Thyroid gland (tissue), 4 donors: ENCODE measurements around the gene CNTD1. TPM values are rescaled to one million over a fixed set of nuclear protein-coding genes. Genes with fewer than 3 reads are reported as not detected.
A peak's percentile ranks its signal among the peaks of the same experiment; 100 is the strongest.

ENCODE experiments used
- DNase-seq, 2 donors: peaks; one replicate each; pipeline ENCODE4 v3.0.0-alpha.2; 2019
- H3K27ac ChIP-seq, 3 donors: fragments of 200-600 bp; sonication (generic); 1 replicate in 2 of 3; 2 replicates in 1 of 3; pipeline ENCODE4 v1.5.1; 2016 to 2019; ENCODE audit warnings: mild to moderate bottlenecking in 1 of 3, moderate library complexity in 1 of 3
- H3K27me3 ChIP-seq: fragments of 200-600 bp; sonication (generic); one replicate; pipeline ENCODE4 v1.5.1; 2019
- H3K36me3 ChIP-seq, 2 donors: fragments of 200-600 bp; sonication (generic); one replicate each; pipeline ENCODE4 v1.5.1; 2016 to 2019
- H3K4me1 ChIP-seq, 2 donors: fragments of 200-600 bp; sonication (generic); one replicate each; pipeline ENCODE4 v1.5.1; 2017 to 2019
- H3K4me3 ChIP-seq, 3 donors: fragments of 200-600 bp; sonication (generic); replicated peaks in 1 of 3; 1 replicate in 2 of 3; 2 replicates in 1 of 3; pipeline ENCODE4 v1.5.1; 2016; ENCODE audit warnings: mild to moderate bottlenecking in 1 of 3
- H3K9me3 ChIP-seq: fragments of 200-600 bp; sonication (generic); one replicate; pipeline ENCODE4 v1.5.1; 2017
- POLR2A ChIP-seq, 2 donors: fragments of 450-650 bp; IDR thresholded peaks; one replicate each; pipeline ENCODE4 v1.6.1; 2017; ENCODE audit warnings: antibody characterized with exemption in 2 of 2, mild to moderate bottlenecking in 2 of 2, moderate library complexity in 1 of 2
- WGBS, 2 donors: methylation state at CpG; one replicate each; pipeline ENCODE4 v1.1.5; 2017; 5-methylcytosine and 5-hydroxymethylcytosine counted together
- intact Hi-C: fragments of 100-400 bp; cut with DNase I; formaldehyde crosslinking; loops from one replicate; pipeline ENCODE4 v1.15.1; 2023
- total RNA-seq, 4 donors: library from RNA; depleted of rRNA; stranded (reverse); fragments of >200 nt; gene quantifications; one replicate each; pipeline ENCODE4 v1.2.3, GENCODE V29; 2016
- TF ChIP-seq, protein P1 (sequence below), 6 experiments: fragments of 200-600 bp in 3 of 6; fragments of 450-650 bp in 3 of 6; sonication (generic) in 3 of 6; IDR thresholded peaks; one replicate each; pipeline ENCODE4 v1.5.1; 2016 to 2019; ENCODE audit warnings: antibody characterized with exemption in 6 of 6, mild to moderate bottlenecking in 2 of 6, inconsistent platforms in 1 of 6, moderate library complexity in 1 of 6

CNTD1 gene
- total RNA-seq, 4 donors from 2014 or later, result 0.27 TPM; not detected in 3

DNA sequence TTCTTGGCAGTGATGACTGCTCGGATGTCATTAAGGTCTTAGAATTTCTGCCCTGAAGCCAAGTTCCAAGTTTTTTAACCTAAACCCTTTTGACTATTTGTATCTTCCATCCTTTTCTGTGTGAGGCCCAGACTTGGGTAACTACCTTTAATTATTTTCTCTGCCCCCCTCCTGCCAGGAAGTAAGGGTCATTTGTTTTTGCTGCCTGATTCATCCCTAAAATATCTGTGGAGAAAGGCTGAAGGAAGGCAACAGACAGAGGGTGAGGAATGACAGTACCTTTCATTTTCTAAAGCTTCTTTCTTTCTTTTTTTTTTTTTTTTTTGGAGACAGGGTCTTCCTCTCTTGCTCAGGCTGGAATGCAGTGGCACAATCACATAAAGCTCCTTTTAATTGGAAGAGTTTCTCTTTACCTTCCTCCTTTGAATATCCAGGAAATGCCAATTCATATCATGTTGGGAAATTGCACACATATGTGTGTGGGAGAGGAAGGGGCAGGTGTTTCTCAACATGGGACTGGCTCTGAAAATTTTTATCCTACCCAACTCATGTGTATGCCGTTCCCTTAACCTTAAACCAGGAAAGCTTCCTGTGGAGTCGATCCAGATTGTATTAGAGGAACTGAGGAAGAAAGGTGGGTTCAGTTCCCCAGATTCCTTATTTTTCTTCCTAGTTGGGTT, 24.5 kb upstream of the CNTD1 start:
- intact Hi-C loops, result no loop called here
- peak overlapping the region in 1 of 3 donors; percentile 66 for H3K27ac ChIP-seq
- DNase-seq, result no peak
- TF ChIP-seq POLR2A (IDR thresholded peaks at IDR 0.05), result no peak
- TF ChIP-seq, protein P1, sequence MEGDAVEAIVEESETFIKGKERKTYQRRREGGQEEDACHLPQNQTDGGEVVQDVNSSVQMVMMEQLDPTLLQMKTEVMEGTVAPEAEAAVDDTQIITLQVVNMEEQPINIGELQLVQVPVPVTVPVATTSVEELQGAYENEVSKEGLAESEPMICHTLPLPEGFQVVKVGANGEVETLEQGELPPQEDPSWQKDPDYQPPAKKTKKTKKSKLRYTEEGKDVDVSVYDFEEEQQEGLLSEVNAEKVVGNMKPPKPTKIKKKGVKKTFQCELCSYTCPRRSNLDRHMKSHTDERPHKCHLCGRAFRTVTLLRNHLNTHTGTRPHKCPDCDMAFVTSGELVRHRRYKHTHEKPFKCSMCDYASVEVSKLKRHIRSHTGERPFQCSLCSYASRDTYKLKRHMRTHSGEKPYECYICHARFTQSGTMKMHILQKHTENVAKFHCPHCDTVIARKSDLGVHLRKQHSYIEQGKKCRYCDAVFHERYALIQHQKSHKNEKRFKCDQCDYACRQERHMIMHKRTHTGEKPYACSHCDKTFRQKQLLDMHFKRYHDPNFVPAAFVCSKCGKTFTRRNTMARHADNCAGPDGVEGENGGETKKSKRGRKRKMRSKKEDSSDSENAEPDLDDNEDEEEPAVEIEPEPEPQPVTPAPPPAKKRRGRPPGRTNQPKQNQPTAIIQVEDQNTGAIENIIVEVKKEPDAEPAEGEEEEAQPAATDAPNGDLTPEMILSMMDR (IDR thresholded peaks at IDR 0.05), result no peak
- peak overlapping the region in 2 of 3 donors; percentile 23 to 75 for H3K4me3 ChIP-seq
- H3K4me1 ChIP-seq, result peaks cover 9 to 10% of the 10 kb centered on the region in 2 donors
- H3K27me3 ChIP-seq, result no peaks in the 10 kb centered on the region
- no peaks in the 10 kb centered on the region for H3K9me3 ChIP-seq
- H3K36me3 ChIP-seq, result peaks cover 26% of the 10 kb centered on the region in 2 donors
- 69 to 73% methylated on average over 3 of the region's 3 CpGs for WGBS, 2 donors

DNA sequence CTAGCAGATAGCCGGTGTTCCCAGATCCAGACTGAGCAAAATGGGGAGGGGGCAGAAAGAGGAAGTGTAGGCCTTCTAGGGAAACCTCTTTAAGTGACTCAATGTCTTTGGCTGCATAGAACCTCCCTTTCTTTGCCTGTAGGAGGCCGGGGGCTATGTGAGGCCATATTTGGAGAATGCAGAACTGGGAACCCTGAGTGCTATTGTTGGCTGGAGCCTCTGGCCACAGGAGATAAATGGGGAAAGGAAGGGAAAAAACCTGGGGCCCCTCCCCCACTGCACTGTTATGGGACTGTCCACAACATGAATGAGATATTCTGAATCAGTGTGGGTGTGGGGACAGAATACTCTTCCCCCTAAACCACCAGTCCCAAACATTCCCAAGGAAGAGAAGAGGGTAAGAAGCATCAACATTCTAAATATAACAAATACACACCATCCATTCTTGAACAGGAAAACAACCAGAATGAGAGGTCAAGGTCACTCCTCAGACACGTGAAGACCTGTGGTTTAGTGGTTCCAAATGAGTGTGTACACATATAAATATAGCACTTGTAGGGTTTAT, 23.0 kb upstream of the CNTD1 start:
- intact Hi-C loops, result no loop called here
- no peak overlapping the region for H3K27ac ChIP-seq
- peaks cover 10 to 15% of the 10 kb centered on the region in 2 donors for H3K4me1 ChIP-seq
- H3K4me3 ChIP-seq, result no peak overlapping the region
- WGBS, 2 donors, result 79 to 80% methylated on average over 3 of the region's 3 CpGs
- peaks cover 2% of the 10 kb centered on the region for H3K27me3 ChIP-seq
- peaks cover 27 to 30% of the 10 kb centered on the region in 2 donors for H3K36me3 ChIP-seq
- DNase-seq, result no peak
- H3K9me3 ChIP-seq, result no peaks in the 10 kb centered on the region
- TF ChIP-seq, protein P1 (IDR thresholded peaks at IDR 0.05), result no peak
- TF ChIP-seq POLR2A (IDR thresholded peaks at IDR 0.05), result no peak

DNA sequence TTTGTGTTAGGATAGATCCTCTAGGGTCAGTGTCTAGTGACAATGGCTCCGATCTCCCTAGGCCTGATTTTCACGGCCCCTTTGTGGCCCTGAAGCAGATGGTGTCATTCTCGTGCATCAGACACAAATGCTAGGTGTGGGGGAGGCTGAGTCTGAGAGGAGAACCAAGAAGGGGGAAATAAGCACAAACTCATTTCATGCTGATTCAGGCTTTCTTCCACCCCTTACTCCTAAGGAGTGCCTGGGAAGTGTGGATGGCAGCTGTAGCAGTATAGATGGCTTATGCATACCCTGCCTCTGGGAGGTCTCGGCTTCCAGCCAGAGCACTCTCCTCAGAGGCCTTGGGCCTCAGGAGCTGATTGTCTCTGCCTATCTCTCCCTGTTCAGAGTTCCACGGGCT, 20.1 kb upstream of the CNTD1 start:
- WGBS, 2 donors, result 96 to 98% methylated on average over 5 of the region's 5 CpGs
- Histone ChIP-seq H3K9me3 (no peaks in the 10 kb centered on the region), H3K27me3 (peaks cover 17% of the 10 kb centered on the region), H3K4me1 (peaks cover 9 to 30% of the 10 kb centered on the region in 2 donors), H3K4me3 (no peak overlapping the region), H3K36me3 (peaks cover 27 to 30% of the 10 kb centered on the region in 2 donors), H3K27ac (no peak overlapping the region)
- TF ChIP-seq, protein P1 (IDR thresholded peaks at IDR 0.05), result no peak
- TF ChIP-seq POLR2A (IDR thresholded peaks at IDR 0.05), result no peak
- intact Hi-C loops, result no loop called here
- no peak for DNase-seq

DNA sequence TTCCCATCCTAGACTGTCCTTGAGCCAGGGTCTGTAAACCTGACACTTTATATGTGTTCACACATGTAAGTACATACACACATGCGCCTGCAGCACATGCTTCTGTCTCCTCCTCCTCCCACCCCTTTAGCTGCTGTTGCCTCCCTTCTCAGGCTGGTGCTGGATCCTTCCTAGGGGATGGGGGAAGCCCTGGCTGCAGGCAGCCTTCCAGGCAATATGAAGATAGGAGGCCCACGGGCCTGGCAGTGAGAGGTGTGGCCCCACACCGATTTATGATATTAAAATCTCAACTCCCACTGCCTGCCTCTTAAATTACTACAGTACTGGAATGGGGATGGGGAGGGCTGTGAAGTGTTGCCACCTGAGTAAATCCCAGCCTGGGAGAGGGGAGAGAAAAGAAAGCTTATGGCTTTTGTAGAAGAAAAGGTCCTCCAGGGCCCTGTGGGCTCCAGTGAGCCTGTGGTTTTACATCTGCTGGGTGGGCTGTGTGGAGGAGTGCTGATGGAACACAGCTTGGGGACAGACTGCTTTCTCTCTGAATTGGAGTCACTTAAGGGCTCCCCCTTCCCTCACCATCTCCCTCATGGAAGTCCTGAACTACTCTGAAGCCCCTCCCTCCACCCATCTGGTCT, 19.2 kb upstream of the CNTD1 start:
- DNase-seq, result no peak
- no peak for TF ChIP-seq POLR2A (IDR thresholded peaks at IDR 0.05)
- TF ChIP-seq, protein P1 (IDR thresholded peaks at IDR 0.05), result no peak
- no peaks in the 10 kb centered on the region for H3K9me3 ChIP-seq
- peaks cover 3 to 31% of the 10 kb centered on the region in 2 donors for H3K4me1 ChIP-seq
- no peak overlapping the region for H3K27ac ChIP-seq
- 80 to 95% methylated on average over 3 of the region's 3 CpGs for WGBS, 2 donors
- peaks cover 17% of the 10 kb centered on the region for H3K27me3 ChIP-seq
- no peak overlapping the region for H3K4me3 ChIP-seq
- intact Hi-C loops, result no loop called here
- peaks cover 27 to 30% of the 10 kb centered on the region in 2 donors for H3K36me3 ChIP-seq
